ENCODE data around the gene USP48. TPM values are rescaled to one million over a fixed set of nuclear protein-coding genes. Genes with fewer than 3 reads are reported as not detected.

The USP48 gene
- total and polyA plus RNA-seq, 2 of the 4 experiments (the other 2 are of a cell fraction) = 24.7 to 25.0 TPM

- peaks cover 3% of the 10 kb centered on the region; the same call in 1 of the 2 replicates for H3K4me1 ChIP-seq (ENCODE audit: control insufficient read depth, insufficient read depth, low read length)
- no peak overlapping the region for H2AK9ac ChIP-seq (replicated peaks; ENCODE audit: low read depth, low read length, poor library complexity)
- no peak overlapping the region for H4K5ac ChIP-seq (ENCODE audit: low read depth, low read length)
- no peak overlapping the region for H3K14ac ChIP-seq (replicated peaks; ENCODE audit: low read depth, low read length)
- POLR2A ChIA-PET (ENCODE audit: unreplicated experiment) = no interaction called here
- H2BK120ac ChIP-seq (ENCODE audit: low read depth, low read length) = no peak overlapping the region
- H3K9ac ChIP-seq (ENCODE audit: low read depth, low read length) = no peak overlapping the region
- H3K4me2 ChIP-seq (ENCODE audit: low read depth, low read length) = no peak overlapping the region; the same call in 1 of the 2 replicates
- no peak overlapping the region for H4K8ac ChIP-seq (ENCODE audit: low read depth in 2 of 2, low read length in 2 of 2)
- ATAC-seq (ENCODE audit: low read depth) = peak; percentile 64
- H2AK5ac ChIP-seq (ENCODE audit: low read depth, low read length) = no peak overlapping the region
- no peaks in the 10 kb centered on the region for H3K9me3 ChIP-seq (ENCODE audit: control insufficient read depth, insufficient read depth, low read length)
- H2AFZ ChIP-seq (replicated peaks; ENCODE audit: low read length, poor library complexity) = no peak overlapping the region
- no TSS peak for BruUV-seq (replicated peaks)
- no peak overlapping the region for H3K18ac ChIP-seq (ENCODE audit: low read depth, low read length)
- TF ChIP-seq USF2 (IDR thresholded peaks at IDR 0.05; ENCODE audit: low read depth, low read length) (no peak), RAD21 (IDR thresholded peaks at IDR 0.05; ENCODE audit: low read length) (no peak), MAFK (IDR thresholded peaks at IDR 0.05; ENCODE audit: low read depth, low read length) (no peak), MXI1 (IDR thresholded peaks at IDR 0.05; ENCODE audit: borderline replicate concordance, low read depth, low read length) (no peak), BHLHE40 (IDR thresholded peaks at IDR 0.05; ENCODE audit: low read depth, low read length) (no peak), FOS (IDR thresholded peaks at IDR 0.05; ENCODE audit: low read depth, low read length) (no peak), CEBPB (IDR thresholded peaks at IDR 0.05; ENCODE audit: low read depth, low read length) (no peak), ELK1 (IDR thresholded peaks at IDR 0.05; ENCODE audit: borderline replicate concordance, low read depth, low read length) (no peak), SMC3 (IDR thresholded peaks at IDR 0.05; ENCODE audit: low read depth, low read length) (no peak), RFX5 (IDR thresholded peaks at IDR 0.05; ENCODE audit: low read depth, low read length) (no peak)
- H3K4ac ChIP-seq (ENCODE audit: low read depth, low read length) = no peak overlapping the region
- in situ Hi-C loops (cut with MboI; ENCODE audit: low sequenced_read_pairs) (no loop called here), intact Hi-C loops (cut with micrococcal nuclease) (loop anchor here (5.0 kb wide), 1 partner anchor 35 kb away; no protein-coding TSS in a partner anchor), dilution Hi-C loops (cut with HindIII; ENCODE audit: low sequenced_read_pairs, unreplicated experiment) (no loop called here)
- no peak overlapping the region for H3K27ac ChIP-seq (ENCODE audit: insufficient read depth, low read length)
- H3K9me1 ChIP-seq (ENCODE audit: insufficient read depth, low read length) = peaks cover 5% of the 10 kb centered on the region; the same call in 1 of the 2 replicates
- H3K27me3 ChIP-seq (ENCODE audit: control insufficient read depth, insufficient read depth, low read length) = no peaks in the 10 kb centered on the region
- no peak overlapping the region for H2BK15ac ChIP-seq (ENCODE audit: low read depth, low read length)
- H3K23ac ChIP-seq (ENCODE audit: low read depth, low read length) = no peak overlapping the region
- H4K91ac ChIP-seq (ENCODE audit: insufficient read depth, low read depth, low read length) = no peak overlapping the region
- no peak overlapping the region for H2BK5ac ChIP-seq (ENCODE audit: low read depth, low read length, poor library complexity, severe bottlenecking)
- CTCF ChIA-PET = no interaction called here
- WGBS, 2 experiments (ENCODE audit: extremely low coverage in 2 of 2, insufficient read length in 1 of 2) = no CpG with 5 or more reads among the region's 2 CpGs
- H3K56ac ChIP-seq (ENCODE audit: extremely low read depth, insufficient read depth, low read length) = no peak overlapping the region
- H3K36me3 ChIP-seq (ENCODE audit: control insufficient read depth, insufficient read depth, low read length) = peaks cover 9% of the 10 kb centered on the region
- no peaks in the 10 kb centered on the region for H4K20me1 ChIP-seq (ENCODE audit: insufficient read depth, low read length)
- H2BK20ac ChIP-seq (ENCODE audit: low read depth, low read length) = no peak overlapping the region
- peaks cover 12 to 41% of the 10 kb centered on the region in 2 experiments for H3K79me1 ChIP-seq (ENCODE audit: low read depth in 1 of 2, low read length in 2 of 2)
- peak; percentile 46 for DNase-seq
- no peak overlapping the region for H3K4me3 ChIP-seq (ENCODE audit: insufficient read depth, low read depth, low read length)
These were observed 40.4 kb downstream of the USP48 start for GRCh38 chr1:21742578-21742977.

All from IMR-90 (cell line).